ENCODE measurements around the gene MAGI2. TPM values are rescaled to one million over a fixed set of nuclear protein-coding genes. Genes with fewer than 3 reads are reported as not detected.

Gene MAGI2
- polyA plus RNA-seq, 4 donors, result 0.22 to 2.1 (median 1.5) TPM

DNA sequence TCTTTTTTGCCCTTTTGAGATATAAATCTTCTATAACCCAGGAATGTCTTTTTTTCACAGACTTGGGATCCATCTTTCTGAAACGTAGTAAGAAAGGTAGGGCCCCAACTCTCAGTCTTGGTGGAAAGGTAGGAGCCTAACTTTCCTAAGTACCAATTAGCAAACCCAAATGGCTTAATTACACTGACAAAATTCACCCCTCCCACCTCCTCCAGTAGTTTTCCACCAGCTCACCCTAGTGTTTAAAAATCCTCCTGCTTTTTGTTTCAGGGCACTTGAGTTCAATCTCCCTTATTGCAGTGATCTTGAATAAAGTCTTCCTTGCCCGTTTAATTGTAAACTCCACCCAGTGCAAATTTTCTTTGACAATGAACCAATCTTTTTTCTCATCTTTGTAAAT lies 1054.9 kb downstream of the MAGI2 start:
- Histone ChIP-seq H3K36me3 (ENCODE audit: control insufficient read depth in 3 of 3, insufficient read depth in 2 of 3, low read depth in 1 of 3, low read length in 3 of 3) (no peaks in the 10 kb centered on the region), H3K9me3 (ENCODE audit: control insufficient read depth in 2 of 2, insufficient read depth in 1 of 2, low read depth in 1 of 2, low read length in 1 of 2) (no peaks in the 10 kb centered on the region), H3K27me3 (ENCODE audit: control insufficient read depth in 3 of 3, insufficient read depth in 3 of 3, low read length in 3 of 3) (no peaks in the 10 kb centered on the region), H3K4me1 (ENCODE audit: control insufficient read depth in 3 of 3, insufficient read depth in 2 of 3, low read depth in 1 of 3, low read length in 2 of 3) (no peaks in the 10 kb centered on the region), H3K27ac (ENCODE audit: low read depth in 1 of 3, low read length in 2 of 3) (no peak overlapping the region), H3K4me3 (ENCODE audit: low read depth in 1 of 3, low read length in 3 of 3) (no peak overlapping the region)
- 59 to 69% (median 60%) methylated on average over 2 of the region's 2 CpGs for WGBS, 3 donors
- DNase-seq (no peak), FAIRE-seq (no peak)

DNA sequence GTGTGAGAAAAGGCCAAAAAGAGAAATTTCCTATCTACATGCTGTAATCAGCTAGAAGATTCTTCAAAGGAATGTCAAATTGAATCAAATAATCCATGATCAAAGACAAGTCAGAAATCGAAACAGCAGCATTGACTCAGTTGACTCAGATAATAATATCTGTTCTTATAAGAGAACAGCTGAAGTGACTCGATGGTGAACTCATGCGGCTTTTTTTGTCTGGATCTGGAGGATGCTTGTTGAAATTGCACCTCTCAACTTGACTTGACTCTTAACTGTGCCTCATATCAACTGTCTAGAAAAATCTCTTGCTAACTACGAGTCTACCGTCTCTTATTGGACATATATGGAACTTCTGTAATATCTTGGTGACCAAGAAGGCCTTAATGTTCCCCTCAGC lies 1055.4 kb downstream of the MAGI2 start:
- H3K9me3 ChIP-seq (ENCODE audit: control insufficient read depth in 2 of 2, insufficient read depth in 1 of 2, low read depth in 1 of 2, low read length in 1 of 2), result no peaks in the 10 kb centered on the region
- H3K4me1 ChIP-seq (ENCODE audit: control insufficient read depth in 3 of 3, insufficient read depth in 2 of 3, low read depth in 1 of 3, low read length in 2 of 3), result no peaks in the 10 kb centered on the region
- H3K36me3 ChIP-seq (ENCODE audit: control insufficient read depth in 3 of 3, insufficient read depth in 2 of 3, low read depth in 1 of 3, low read length in 3 of 3), result no peaks in the 10 kb centered on the region
- no peak for FAIRE-seq
- no peaks in the 10 kb centered on the region for H3K27me3 ChIP-seq (ENCODE audit: control insufficient read depth in 3 of 3, insufficient read depth in 3 of 3, low read length in 3 of 3)
- no peak overlapping the region for H3K27ac ChIP-seq (ENCODE audit: low read depth in 1 of 3, low read length in 2 of 3)
- H3K4me3 ChIP-seq (ENCODE audit: low read depth in 1 of 3, low read length in 3 of 3), result no peak overlapping the region
- WGBS, 3 donors, result 80 to 88% (median 86%) methylated on average over 5 of the region's 5 CpGs
- no peak for DNase-seq

DNA sequence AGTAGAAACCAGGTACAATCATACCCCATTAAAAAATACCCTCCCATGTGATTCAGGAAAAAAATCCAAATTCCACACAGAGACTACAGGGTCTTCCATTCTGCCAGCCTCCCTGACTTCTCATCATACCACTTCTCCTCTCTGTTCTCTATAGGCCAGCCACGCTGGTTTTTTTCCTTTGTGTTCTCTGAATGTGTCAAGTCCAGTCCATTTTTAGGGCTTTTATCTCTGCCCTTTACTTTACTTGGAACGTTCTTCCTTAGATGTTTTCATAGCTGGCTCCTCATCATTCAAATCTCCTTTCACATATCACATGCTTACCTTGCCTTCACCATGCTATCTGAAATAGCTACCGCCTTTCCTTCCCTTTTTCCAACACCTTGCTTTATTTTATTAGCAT lies 1057.3 kb downstream of the MAGI2 start:
- DNase-seq (no peak), FAIRE-seq (no peak)
- 58 to 77% (median 73%) methylated on average over 3 of the region's 3 CpGs for WGBS, 3 donors
- H3K4me1 ChIP-seq (ENCODE audit: control insufficient read depth in 3 of 3, insufficient read depth in 2 of 3, low read depth in 1 of 3, low read length in 2 of 3), result no peaks in the 10 kb centered on the region
- no peak overlapping the region for H3K4me3 ChIP-seq (ENCODE audit: low read depth in 1 of 3, low read length in 3 of 3)
- no peaks in the 10 kb centered on the region for H3K36me3 ChIP-seq (ENCODE audit: control insufficient read depth in 3 of 3, insufficient read depth in 2 of 3, low read depth in 1 of 3, low read length in 3 of 3)
- no peaks in the 10 kb centered on the region for H3K27me3 ChIP-seq (ENCODE audit: control insufficient read depth in 3 of 3, insufficient read depth in 3 of 3, low read length in 3 of 3)
- H3K27ac ChIP-seq (ENCODE audit: low read depth in 1 of 3, low read length in 2 of 3), result no peak overlapping the region
- H3K9me3 ChIP-seq (ENCODE audit: control insufficient read depth in 2 of 2, insufficient read depth in 1 of 2, low read depth in 1 of 2, low read length in 1 of 2), result no peaks in the 10 kb centered on the region

DNA sequence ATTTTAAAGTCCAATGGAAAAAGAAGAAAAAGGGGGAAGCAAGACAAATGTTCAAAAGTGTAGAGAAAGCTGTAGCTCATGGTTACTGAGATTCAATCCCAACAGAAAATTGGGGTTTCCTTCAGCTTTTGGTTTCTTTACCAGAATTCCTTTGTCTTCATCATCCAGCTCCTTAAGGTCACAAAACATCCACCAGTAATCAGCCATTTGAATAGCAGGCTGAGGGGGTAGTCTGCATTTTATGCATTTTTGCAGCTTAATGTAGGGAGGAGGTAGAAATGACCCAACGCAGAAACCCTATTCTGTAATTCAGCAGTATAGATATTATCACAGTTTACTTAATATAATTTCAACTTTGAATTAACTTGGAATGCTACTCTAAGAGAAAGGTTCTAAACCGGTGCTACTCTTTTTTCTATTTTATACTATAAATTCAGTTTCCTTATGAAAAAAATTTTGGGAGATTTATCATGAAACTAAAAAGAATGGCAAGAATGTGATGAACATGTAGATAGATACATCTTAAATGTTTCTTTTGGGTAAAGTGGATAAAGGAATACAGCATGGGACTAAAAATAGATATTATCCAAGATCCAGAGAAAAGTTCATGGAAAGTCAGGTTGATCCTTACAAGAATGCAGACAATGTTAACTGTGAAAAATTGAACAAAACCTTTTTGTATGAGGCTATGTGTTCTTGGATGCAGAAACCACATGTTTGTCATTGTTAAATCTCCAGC lies 1058.0 kb downstream of the MAGI2 start:
- H3K27me3 ChIP-seq (ENCODE audit: control insufficient read depth in 3 of 3, insufficient read depth in 3 of 3, low read length in 3 of 3), result no peaks in the 10 kb centered on the region
- 84 to 91% (median 87%) methylated on average over 2 of the region's 2 CpGs for WGBS, 3 donors
- no peak overlapping the region for H3K27ac ChIP-seq (ENCODE audit: low read depth in 1 of 3, low read length in 2 of 3)
- no peaks in the 10 kb centered on the region for H3K9me3 ChIP-seq (ENCODE audit: control insufficient read depth in 2 of 2, insufficient read depth in 1 of 2, low read depth in 1 of 2, low read length in 1 of 2)
- FAIRE-seq, result no peak
- H3K36me3 ChIP-seq (ENCODE audit: control insufficient read depth in 3 of 3, insufficient read depth in 2 of 3, low read depth in 1 of 3, low read length in 3 of 3), result no peaks in the 10 kb centered on the region
- no peaks in the 10 kb centered on the region for H3K4me1 ChIP-seq (ENCODE audit: control insufficient read depth in 3 of 3, insufficient read depth in 2 of 3, low read depth in 1 of 3, low read length in 2 of 3)
- no peak overlapping the region for H3K4me3 ChIP-seq (ENCODE audit: low read depth in 1 of 3, low read length in 3 of 3)
- DNase-seq, result no peak

DNA sequence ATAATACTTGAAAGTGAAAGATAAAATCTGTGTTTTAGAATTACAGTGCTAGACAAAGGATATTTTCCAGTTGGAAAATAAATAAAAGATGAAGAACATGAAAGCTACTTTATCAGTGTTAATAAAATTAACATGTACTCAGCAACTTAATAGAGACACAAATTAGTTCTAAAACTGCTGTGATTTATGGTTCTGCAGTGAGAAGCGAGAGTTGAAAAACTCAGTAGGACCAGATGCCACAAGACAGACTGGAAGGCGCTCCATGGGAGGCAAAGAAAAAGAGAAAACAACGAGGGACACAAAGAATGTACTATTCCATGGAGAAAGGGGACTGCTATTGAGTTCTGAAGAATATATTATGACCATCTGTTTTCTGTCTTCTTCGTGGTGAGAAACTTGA lies 1064.4 kb downstream of the MAGI2 start:
- Histone ChIP-seq H3K27ac (ENCODE audit: low read depth in 1 of 3, low read length in 2 of 3) (no peak overlapping the region), H3K9me3 (ENCODE audit: control insufficient read depth in 2 of 2, insufficient read depth in 1 of 2, low read depth in 1 of 2, low read length in 1 of 2) (no peaks in the 10 kb centered on the region), H3K4me1 (ENCODE audit: control insufficient read depth in 3 of 3, insufficient read depth in 2 of 3, low read depth in 1 of 3, low read length in 2 of 3) (no peaks in the 10 kb centered on the region), H3K4me3 (ENCODE audit: low read depth in 1 of 3, low read length in 3 of 3) (no peak overlapping the region), H3K36me3 (ENCODE audit: control insufficient read depth in 3 of 3, insufficient read depth in 2 of 3, low read depth in 1 of 3, low read length in 3 of 3) (no peaks in the 10 kb centered on the region), H3K27me3 (ENCODE audit: control insufficient read depth in 3 of 3, insufficient read depth in 3 of 3, low read length in 3 of 3) (no peaks in the 10 kb centered on the region)
- FAIRE-seq (no peak), DNase-seq (no peak)
- 65 to 76% (median 69%) methylated on average over 4 of the region's 4 CpGs for WGBS, 3 donors

DNA sequence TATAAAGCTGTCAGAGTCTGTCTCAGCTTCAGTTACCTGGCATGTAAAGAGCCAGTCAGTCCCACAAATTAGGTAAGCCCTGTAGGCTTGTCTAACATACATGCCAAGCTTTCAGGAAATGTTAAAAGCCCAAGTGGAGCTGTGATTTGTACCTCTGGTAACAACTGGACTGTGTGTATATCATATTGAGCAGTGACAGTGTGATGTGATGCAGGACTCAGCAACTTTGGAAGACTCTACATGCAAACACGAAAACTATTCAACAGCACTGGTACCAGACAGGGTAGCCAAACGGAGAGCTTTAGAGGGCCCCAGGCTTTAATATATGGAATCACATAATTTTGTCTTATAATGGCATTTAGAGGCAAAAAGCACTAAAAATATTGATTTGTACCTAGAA lies 1066.9 kb downstream of the MAGI2 start:
- Histone ChIP-seq H3K36me3 (ENCODE audit: control insufficient read depth in 3 of 3, insufficient read depth in 2 of 3, low read depth in 1 of 3, low read length in 3 of 3) (no peaks in the 10 kb centered on the region), H3K27me3 (ENCODE audit: control insufficient read depth in 3 of 3, insufficient read depth in 3 of 3, low read length in 3 of 3) (no peaks in the 10 kb centered on the region), H3K27ac (ENCODE audit: low read depth in 1 of 3, low read length in 2 of 3) (no peak overlapping the region), H3K4me1 (ENCODE audit: control insufficient read depth in 3 of 3, insufficient read depth in 2 of 3, low read depth in 1 of 3, low read length in 2 of 3) (no peaks in the 10 kb centered on the region), H3K4me3 (ENCODE audit: low read depth in 1 of 3, low read length in 3 of 3) (no peak overlapping the region), H3K9me3 (ENCODE audit: control insufficient read depth in 2 of 2, insufficient read depth in 1 of 2, low read depth in 1 of 2, low read length in 1 of 2) (no peaks in the 10 kb centered on the region)
- FAIRE-seq, result no peak
- 68 to 81% (median 77%) methylated on average over 2 of the region's 2 CpGs for WGBS, 3 donors
- DNase-seq, result no peak

DNA sequence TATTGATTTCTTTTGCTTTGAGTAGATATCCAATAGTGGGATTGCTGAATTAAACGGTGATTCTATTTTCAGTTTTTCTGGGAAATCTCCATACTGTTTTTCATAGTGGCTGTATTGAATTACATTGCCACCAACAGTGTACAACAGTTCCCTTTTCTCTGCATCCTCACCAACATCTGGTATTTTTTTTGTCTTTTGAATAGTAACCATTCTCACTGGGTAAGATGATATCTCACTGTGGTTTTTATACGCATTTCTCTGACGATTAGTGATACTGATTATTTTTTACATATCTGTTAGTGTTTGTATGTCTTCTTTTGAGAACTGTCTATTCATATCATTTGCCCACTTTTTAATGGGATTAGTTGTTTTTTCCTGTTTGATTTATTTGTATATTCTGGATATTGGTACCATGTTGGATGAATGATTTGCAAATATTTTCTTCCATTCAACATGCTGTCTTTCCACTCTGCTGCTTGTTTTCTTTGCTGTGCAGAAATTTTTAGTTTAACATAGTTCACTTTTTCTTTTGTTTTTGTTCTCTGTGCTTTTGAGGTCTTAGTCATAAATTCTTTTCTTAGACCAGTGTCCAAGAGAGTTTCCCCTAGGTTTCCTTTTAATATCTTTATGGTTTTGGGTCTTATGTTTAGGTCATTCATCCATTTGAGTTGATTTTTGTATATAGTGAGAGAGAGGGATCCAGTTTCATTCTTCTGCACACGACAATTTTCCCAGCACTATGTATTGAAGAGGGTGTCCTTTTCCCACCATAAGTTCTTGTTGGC lies 1070.2 kb downstream of the MAGI2 start:
- no peak for FAIRE-seq
- no peak overlapping the region for H3K27ac ChIP-seq (ENCODE audit: low read depth in 1 of 3, low read length in 2 of 3)
- no peak overlapping the region for H3K4me3 ChIP-seq (ENCODE audit: low read depth in 1 of 3, low read length in 3 of 3)
- DNase-seq, result no peak
- no peaks in the 10 kb centered on the region for H3K9me3 ChIP-seq (ENCODE audit: control insufficient read depth in 2 of 2, insufficient read depth in 1 of 2, low read depth in 1 of 2, low read length in 1 of 2)
- no peaks in the 10 kb centered on the region for H3K36me3 ChIP-seq (ENCODE audit: control insufficient read depth in 3 of 3, insufficient read depth in 2 of 3, low read depth in 1 of 3, low read length in 3 of 3)
- no peaks in the 10 kb centered on the region for H3K27me3 ChIP-seq (ENCODE audit: control insufficient read depth in 3 of 3, insufficient read depth in 3 of 3, low read length in 3 of 3)
- WGBS, 3 donors, result 67 to 76% (median 75%) methylated on average over 4 of the region's 4 CpGs
- no peaks in the 10 kb centered on the region for H3K4me1 ChIP-seq (ENCODE audit: control insufficient read depth in 3 of 3, insufficient read depth in 2 of 3, low read depth in 1 of 3, low read length in 2 of 3)

DNA sequence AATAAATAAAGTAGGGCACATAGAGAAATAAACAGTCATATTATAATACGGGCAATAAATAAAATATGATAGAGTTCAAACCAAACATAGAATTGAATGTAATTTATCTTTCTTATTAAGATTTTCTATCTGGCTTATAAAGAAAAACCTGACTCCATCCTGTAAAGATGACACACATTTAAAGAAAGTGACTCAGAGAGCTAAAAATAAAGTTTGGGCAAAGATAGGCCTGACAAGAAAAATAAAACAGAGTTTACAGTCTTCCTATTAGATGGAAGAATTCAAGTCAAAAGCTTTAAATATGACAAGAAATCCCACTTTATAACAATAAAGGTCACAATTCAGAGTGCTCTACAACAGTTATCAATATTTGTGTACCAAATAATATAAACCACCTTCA lies 1074.3 kb downstream of the MAGI2 start:
- DNase-seq, result no peak
- 91 to 96% (median 95%) methylated on average over 1 of the region's 1 CpG for WGBS, 3 donors
- Histone ChIP-seq H3K27me3 (ENCODE audit: control insufficient read depth in 3 of 3, insufficient read depth in 3 of 3, low read length in 3 of 3) (no peaks in the 10 kb centered on the region), H3K36me3 (ENCODE audit: control insufficient read depth in 3 of 3, insufficient read depth in 2 of 3, low read depth in 1 of 3, low read length in 3 of 3) (no peaks in the 10 kb centered on the region), H3K4me3 (ENCODE audit: low read depth in 1 of 3, low read length in 3 of 3) (no peak overlapping the region), H3K27ac (ENCODE audit: low read depth in 1 of 3, low read length in 2 of 3) (no peak overlapping the region), H3K9me3 (ENCODE audit: control insufficient read depth in 2 of 2, insufficient read depth in 1 of 2, low read depth in 1 of 2, low read length in 1 of 2) (no peaks in the 10 kb centered on the region), H3K4me1 (ENCODE audit: control insufficient read depth in 3 of 3, insufficient read depth in 2 of 3, low read depth in 1 of 3, low read length in 2 of 3) (no peaks in the 10 kb centered on the region)
- no peak for FAIRE-seq
